ENCODE measurements around the gene CDC42BPB. TPM values are rescaled to one million over a fixed set of nuclear protein-coding genes. Genes with fewer than 3 reads are reported as not detected.

CDC42BPB gene
- total and polyA plus RNA-seq, 11 donors: 31.1 to 124 (median 68.9) TPM

DNA sequence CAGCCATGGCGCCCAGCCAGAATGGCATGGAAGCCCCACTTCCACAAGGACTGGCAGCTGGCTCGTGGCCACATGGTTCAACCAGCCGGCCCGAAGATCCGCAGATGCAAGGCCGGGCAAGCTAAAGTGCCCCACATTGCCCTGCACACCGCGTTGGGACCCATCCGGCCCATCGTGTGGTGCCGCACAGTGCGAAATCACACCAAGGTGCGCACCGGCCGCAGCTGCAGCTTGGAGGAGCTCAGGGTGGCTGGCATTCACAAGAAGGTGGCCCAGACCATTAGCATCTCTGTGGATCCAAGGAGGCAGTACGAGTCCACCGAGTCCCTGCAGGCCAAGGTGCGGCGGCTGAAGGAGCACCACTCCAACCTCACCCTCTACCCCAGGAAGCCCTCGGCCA, 15.9 kb downstream of the CDC42BPB start:
- ATAC-seq: peak in 3 of 4 donors; percentile 15 to 22 (median 16)
- Histone ChIP-seq H3K27me3 (no peaks in the 10 kb centered on the region), H3K36me3 (peaks cover 0 to 19% (median 14%) of the 10 kb centered on the region in 9 donors), H3K4me1 (peaks cover 0 to 26% (median 16%) of the 10 kb centered on the region in 12 donors), H3K27ac (no peak overlapping the region), H3K9me3 (peaks cover 0 to 7% (median 0%) of the 10 kb centered on the region in 12 donors), H3K4me3 (no peak overlapping the region)
- intact Hi-C loops (cut with DNase I): no loop called here
- WGBS, 4 donors: 96 to 99% (median 98%) methylated on average over 11 to 20 of the region's 20 CpGs
- no peak for TF ChIP-seq POLR2A (IDR thresholded peaks at IDR 0.05)
- TF ChIP-seq, protein P1, sequence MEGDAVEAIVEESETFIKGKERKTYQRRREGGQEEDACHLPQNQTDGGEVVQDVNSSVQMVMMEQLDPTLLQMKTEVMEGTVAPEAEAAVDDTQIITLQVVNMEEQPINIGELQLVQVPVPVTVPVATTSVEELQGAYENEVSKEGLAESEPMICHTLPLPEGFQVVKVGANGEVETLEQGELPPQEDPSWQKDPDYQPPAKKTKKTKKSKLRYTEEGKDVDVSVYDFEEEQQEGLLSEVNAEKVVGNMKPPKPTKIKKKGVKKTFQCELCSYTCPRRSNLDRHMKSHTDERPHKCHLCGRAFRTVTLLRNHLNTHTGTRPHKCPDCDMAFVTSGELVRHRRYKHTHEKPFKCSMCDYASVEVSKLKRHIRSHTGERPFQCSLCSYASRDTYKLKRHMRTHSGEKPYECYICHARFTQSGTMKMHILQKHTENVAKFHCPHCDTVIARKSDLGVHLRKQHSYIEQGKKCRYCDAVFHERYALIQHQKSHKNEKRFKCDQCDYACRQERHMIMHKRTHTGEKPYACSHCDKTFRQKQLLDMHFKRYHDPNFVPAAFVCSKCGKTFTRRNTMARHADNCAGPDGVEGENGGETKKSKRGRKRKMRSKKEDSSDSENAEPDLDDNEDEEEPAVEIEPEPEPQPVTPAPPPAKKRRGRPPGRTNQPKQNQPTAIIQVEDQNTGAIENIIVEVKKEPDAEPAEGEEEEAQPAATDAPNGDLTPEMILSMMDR (IDR thresholded peaks at IDR 0.05): no peak
- no peak for DNase-seq

DNA sequence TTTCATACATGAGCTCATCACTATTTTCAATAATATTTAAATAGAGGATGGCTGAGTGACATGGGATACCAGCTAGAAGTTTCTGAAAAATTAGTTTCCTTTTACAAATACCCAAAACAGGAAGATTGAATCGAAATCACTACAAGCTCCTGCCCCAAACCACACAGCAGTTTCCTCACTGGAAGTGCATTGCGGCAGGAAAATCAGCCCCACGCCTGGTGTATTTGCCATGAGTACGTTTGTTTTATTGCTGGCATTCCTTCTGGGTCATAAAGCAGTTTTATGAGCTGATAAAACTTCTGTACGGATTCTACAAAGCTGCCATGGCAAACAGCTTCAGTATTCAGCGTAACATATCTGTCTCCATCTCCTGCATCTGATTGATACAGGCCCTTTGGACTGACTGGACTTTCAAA, 23.7 kb downstream of the CDC42BPB start:
- H3K27ac ChIP-seq: no peak overlapping the region
- intact Hi-C loops (cut with DNase I): no loop called here
- no peaks in the 10 kb centered on the region for H3K36me3 ChIP-seq
- TF ChIP-seq, protein P1 (IDR thresholded peaks at IDR 0.05): no peak
- no peak for TF ChIP-seq POLR2A (IDR thresholded peaks at IDR 0.05)
- ATAC-seq: no peak
- no peaks in the 10 kb centered on the region for H3K27me3 ChIP-seq
- H3K9me3 ChIP-seq: no peaks in the 10 kb centered on the region
- peaks cover 0 to 28% (median 14%) of the 10 kb centered on the region in 12 donors for H3K4me1 ChIP-seq
- no peak for DNase-seq
- 61 to 80% (median 69%) methylated on average over 6 of the region's 6 CpGs for WGBS, 4 donors
- H3K4me3 ChIP-seq: no peak overlapping the region

DNA sequence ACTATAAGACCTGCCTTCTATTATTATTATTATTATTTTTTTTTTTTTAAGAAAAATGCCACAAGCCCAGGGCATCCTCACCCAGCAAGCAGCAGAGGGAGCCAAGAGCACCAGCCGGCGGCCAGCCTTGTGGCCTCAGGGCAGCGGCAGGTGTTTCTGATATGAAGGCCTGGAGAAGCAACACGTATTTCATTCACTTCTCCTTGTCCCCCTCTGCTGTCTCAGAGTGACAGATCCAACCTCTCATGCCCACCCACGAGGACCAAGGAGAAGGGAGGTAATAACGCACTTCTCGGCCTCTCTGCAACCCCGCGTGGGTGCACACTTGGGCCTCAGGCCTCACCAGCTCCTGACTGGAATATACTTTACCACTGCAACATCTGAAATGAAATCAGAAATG, 25.4 kb downstream of the CDC42BPB start:
- Histone ChIP-seq H3K27me3 (no peaks in the 10 kb centered on the region), H3K36me3 (no peaks in the 10 kb centered on the region), H3K27ac (peak overlapping the region in 1 of 12 donors; percentile 39), H3K4me1 (peaks cover 0 to 39% (median 20%) of the 10 kb centered on the region in 12 donors), H3K4me3 (no peak overlapping the region), H3K9me3 (no peaks in the 10 kb centered on the region)
- 70 to 77% (median 74%) methylated on average over 9 of the region's 9 CpGs for WGBS, 4 donors
- TF ChIP-seq, protein P1 (IDR thresholded peaks at IDR 0.05): peak in 1 of 12 donors; percentile 8
- no peak for TF ChIP-seq POLR2A (IDR thresholded peaks at IDR 0.05)
- DNase-seq (peak in 1 of 5 donors; percentile 46), ATAC-seq (peak in 2 of 4 donors; percentile 33 to 45)
- intact Hi-C loops (cut with DNase I): no loop called here

DNA sequence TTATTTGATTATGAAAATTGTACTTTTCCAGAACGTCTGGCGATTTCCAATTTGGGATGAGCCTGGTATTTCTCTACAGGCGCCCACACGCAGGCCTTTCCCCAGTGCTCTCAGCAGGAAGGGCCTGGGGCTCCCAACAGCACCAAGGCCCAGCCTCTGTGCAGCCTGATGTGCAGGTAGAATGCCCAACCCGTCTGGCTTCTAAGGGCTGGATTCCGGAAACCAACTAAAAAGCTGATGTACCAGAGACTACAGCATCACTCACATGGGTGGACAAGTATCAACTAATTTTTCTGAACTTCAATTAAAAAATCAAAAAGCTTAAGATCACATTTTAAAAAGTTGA, 25.8 kb downstream of the CDC42BPB start:
- H3K4me3 ChIP-seq: no peak overlapping the region
- DNase-seq: peak in 1 of 5 donors; percentile 23
- intact Hi-C loops (cut with DNase I): no loop called here
- H3K4me1 ChIP-seq: peaks cover 0 to 39% (median 20%) of the 10 kb centered on the region in 12 donors
- WGBS, 4 donors: 71 to 82% (median 79%) methylated on average over 6 of the region's 6 CpGs
- no peaks in the 10 kb centered on the region for H3K27me3 ChIP-seq
- TF ChIP-seq, protein P1 (IDR thresholded peaks at IDR 0.05): no peak
- no peak for TF ChIP-seq POLR2A (IDR thresholded peaks at IDR 0.05)
- H3K9me3 ChIP-seq: no peaks in the 10 kb centered on the region
- H3K27ac ChIP-seq: peak overlapping the region in 2 of 12 donors; percentile 2 to 39
- H3K36me3 ChIP-seq: no peaks in the 10 kb centered on the region
- ATAC-seq: no peak
